ENCODE data around the gene SUCLG2.

The SUCLG2 gene

DNA sequence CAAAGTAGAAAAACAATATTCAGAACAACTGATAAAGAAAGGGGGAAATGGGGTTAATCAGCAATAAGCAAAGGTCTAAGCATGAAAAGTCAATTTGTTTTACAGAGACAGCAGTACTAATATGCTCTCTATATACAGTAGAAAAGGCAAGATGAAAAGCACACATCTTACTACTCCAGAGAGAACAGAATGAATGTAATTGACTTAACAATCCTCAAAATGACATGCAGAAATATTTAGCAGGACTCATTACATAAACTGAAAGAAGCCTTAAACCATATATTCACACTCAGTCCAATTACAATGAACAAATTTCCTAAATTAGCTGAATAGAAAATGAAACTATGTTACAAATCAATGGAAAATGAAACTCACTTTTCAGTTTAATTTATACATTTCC lies 319.8 kb downstream of the SUCLG2 start:
- no peak overlapping the region for H3K4me2 ChIP-seq (ENCODE audit: low read length)
- H3K79me2 ChIP-seq (ENCODE audit: control insufficient read depth, low read length): no peaks in the 10 kb centered on the region
- H3K36me3 ChIP-seq (ENCODE audit: control insufficient read depth, low read length): no peaks in the 10 kb centered on the region
- H3F3A ChIP-seq (ENCODE audit: control insufficient read depth, insufficient read depth): no peaks in the 10 kb centered on the region
- no peak for TF ChIP-seq EZH2phosphoT487 (IDR thresholded peaks at IDR 0.05; ENCODE audit: borderline replicate concordance, low read length)
- no peak for TF ChIP-seq CTCF (IDR thresholded peaks at IDR 0.05; ENCODE audit: low read depth, low read length, poor library complexity, severe bottlenecking)
- no peaks in the 10 kb centered on the region for H3K9me2 ChIP-seq (replicated peaks; ENCODE audit: control insufficient read depth, low read length)
- H3K4me1 ChIP-seq (ENCODE audit: control insufficient read depth, low read length): no peaks in the 10 kb centered on the region
- no peak overlapping the region for H3K27ac ChIP-seq (ENCODE audit: low read depth, low read length)
- H4K20me1 ChIP-seq (ENCODE audit: control insufficient read depth, insufficient read depth, low read depth, low read length): no peaks in the 10 kb centered on the region
- H3K9me3 ChIP-seq (ENCODE audit: control insufficient read depth, insufficient read depth, low read length): 0 out of 2 replicates have a peak, but pooled peaks cover 7% of the 10 kb centered on the region
- H3K27me3 ChIP-seq (ENCODE audit: control insufficient read depth, low read length): no peaks in the 10 kb centered on the region
- H3K4me3 ChIP-seq (ENCODE audit: low read length): no peak overlapping the region

DNA sequence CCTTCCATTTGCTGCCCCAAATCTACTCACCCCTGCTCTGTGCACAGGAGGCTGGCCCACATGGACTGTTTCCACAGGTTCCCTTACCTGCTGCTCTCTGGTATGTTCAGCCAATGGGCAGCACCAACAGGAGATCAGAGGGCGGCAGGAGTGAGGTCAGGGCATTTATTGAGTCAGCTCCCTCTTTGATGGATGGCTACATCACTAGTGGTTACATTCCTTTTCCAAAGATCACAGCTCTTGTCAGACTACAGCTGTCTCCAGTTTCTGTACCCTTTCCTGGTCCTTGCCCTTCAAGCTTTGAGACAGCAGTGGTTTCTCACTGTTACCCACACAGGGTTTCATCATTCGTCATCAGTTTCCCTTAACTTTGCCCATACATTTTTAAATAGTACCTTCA lies 325.1 kb downstream of the SUCLG2 start:
- H3K27ac ChIP-seq (ENCODE audit: low read depth, low read length): no peak overlapping the region
- H3K9me3 ChIP-seq (ENCODE audit: control insufficient read depth, insufficient read depth, low read length): no peaks in the 10 kb centered on the region
- no peaks in the 10 kb centered on the region for H4K20me1 ChIP-seq (ENCODE audit: control insufficient read depth, insufficient read depth, low read depth, low read length)
- no peak for TF ChIP-seq CTCF (IDR thresholded peaks at IDR 0.05; ENCODE audit: low read depth, low read length, poor library complexity, severe bottlenecking)
- no peak for TF ChIP-seq EZH2phosphoT487 (IDR thresholded peaks at IDR 0.05; ENCODE audit: borderline replicate concordance, low read length)
- no peak overlapping the region for H3K4me2 ChIP-seq (ENCODE audit: low read length)
- no peaks in the 10 kb centered on the region for H3K27me3 ChIP-seq (ENCODE audit: control insufficient read depth, low read length)
- no peaks in the 10 kb centered on the region for H3K4me1 ChIP-seq (ENCODE audit: control insufficient read depth, low read length)
- no peaks in the 10 kb centered on the region for H3F3A ChIP-seq (ENCODE audit: control insufficient read depth, insufficient read depth)
- H3K36me3 ChIP-seq (ENCODE audit: control insufficient read depth, low read length): no peaks in the 10 kb centered on the region
- no peaks in the 10 kb centered on the region for H3K79me2 ChIP-seq (ENCODE audit: control insufficient read depth, low read length)
- H3K9me2 ChIP-seq (replicated peaks; ENCODE audit: control insufficient read depth, low read length): no peaks in the 10 kb centered on the region
- H3K4me3 ChIP-seq (ENCODE audit: low read length): no peak overlapping the region

GRCh38 chr3:67327582-67327981 lies 326.8 kb downstream of the SUCLG2 start:
- Histone ChIP-seq H3F3A (ENCODE audit: control insufficient read depth, insufficient read depth) (no peaks in the 10 kb centered on the region), H3K4me2 (ENCODE audit: low read length) (no peak overlapping the region), H3K27me3 (ENCODE audit: control insufficient read depth, low read length) (no peaks in the 10 kb centered on the region), H3K27ac (ENCODE audit: low read depth, low read length) (no peak overlapping the region), H3K79me2 (ENCODE audit: control insufficient read depth, low read length) (no peaks in the 10 kb centered on the region), H3K9me3 (ENCODE audit: control insufficient read depth, insufficient read depth, low read length) (no peaks in the 10 kb centered on the region), H3K4me1 (ENCODE audit: control insufficient read depth, low read length) (no peaks in the 10 kb centered on the region), H3K36me3 (ENCODE audit: control insufficient read depth, low read length) (no peaks in the 10 kb centered on the region), H3K4me3 (ENCODE audit: low read length) (no peak overlapping the region), H4K20me1 (ENCODE audit: control insufficient read depth, insufficient read depth, low read depth, low read length) (no peaks in the 10 kb centered on the region), H3K9me2 (replicated peaks; ENCODE audit: control insufficient read depth, low read length) (no peaks in the 10 kb centered on the region)
- no peak for TF ChIP-seq EZH2phosphoT487 (IDR thresholded peaks at IDR 0.05; ENCODE audit: borderline replicate concordance, low read length)
- TF ChIP-seq CTCF (IDR thresholded peaks at IDR 0.05; ENCODE audit: low read depth, low read length, poor library complexity, severe bottlenecking): no peak

DNA sequence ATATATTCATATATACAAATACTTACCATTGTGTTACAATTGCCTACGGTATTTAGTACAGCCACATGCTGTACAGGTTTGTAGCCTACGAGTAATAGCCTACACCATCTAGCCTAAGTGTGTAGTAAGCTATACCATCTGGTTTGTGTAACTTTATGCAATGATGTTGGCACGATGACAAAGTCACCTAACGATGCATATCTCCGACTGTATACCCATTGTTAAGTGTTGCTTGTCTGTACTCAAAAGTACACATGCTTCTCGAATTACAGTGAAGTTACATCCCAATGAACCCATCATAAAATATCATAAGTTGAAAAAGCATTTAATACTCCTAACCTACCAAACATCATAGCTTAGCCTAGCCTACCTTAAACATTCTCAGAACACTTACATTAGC lies 329.2 kb downstream of the SUCLG2 start:
- no peaks in the 10 kb centered on the region for H3K9me2 ChIP-seq (replicated peaks; ENCODE audit: control insufficient read depth, low read length)

More for the DNA sequence above, 329.2 kb downstream of the SUCLG2 start:
- Histone ChIP-seq H3K27ac (ENCODE audit: low read depth, low read length) (no peak overlapping the region), H3K4me3 (ENCODE audit: low read length) (no peak overlapping the region), H3K4me1 (ENCODE audit: control insufficient read depth, low read length) (no peaks in the 10 kb centered on the region), H3K79me2 (ENCODE audit: control insufficient read depth, low read length) (no peaks in the 10 kb centered on the region), H3K36me3 (ENCODE audit: control insufficient read depth, low read length) (no peaks in the 10 kb centered on the region), H3K9me3 (ENCODE audit: control insufficient read depth, insufficient read depth, low read length) (no peaks in the 10 kb centered on the region), H3F3A (ENCODE audit: control insufficient read depth, insufficient read depth) (no peaks in the 10 kb centered on the region), H4K20me1 (ENCODE audit: control insufficient read depth, insufficient read depth, low read depth, low read length) (no peaks in the 10 kb centered on the region), H3K27me3 (ENCODE audit: control insufficient read depth, low read length) (no peaks in the 10 kb centered on the region), H3K4me2 (ENCODE audit: low read length) (no peak overlapping the region)
- TF ChIP-seq EZH2phosphoT487 (IDR thresholded peaks at IDR 0.05; ENCODE audit: borderline replicate concordance, low read length) (no peak), CTCF (IDR thresholded peaks at IDR 0.05; ENCODE audit: low read depth, low read length, poor library complexity, severe bottlenecking) (no peak)

Data from DOHH2 (cell line).